Erythroblast (primary cell): ENCODE measurements around the gene KIAA0825.

Experiments
- GATA1 ChIP-seq: IDR thresholded peaks from 2 replicates; pipeline ENCODE4 v1.6.1; 2011; ENCODE audit warnings: low read depth, mild to moderate bottlenecking, control low read depth, low read length, moderate library complexity
- POLR2A ChIP-seq: IDR thresholded peaks from 2 replicates; pipeline ENCODE4 v1.6.1; 2011; ENCODE audit warnings: mild to moderate bottlenecking, low read length

DNA sequence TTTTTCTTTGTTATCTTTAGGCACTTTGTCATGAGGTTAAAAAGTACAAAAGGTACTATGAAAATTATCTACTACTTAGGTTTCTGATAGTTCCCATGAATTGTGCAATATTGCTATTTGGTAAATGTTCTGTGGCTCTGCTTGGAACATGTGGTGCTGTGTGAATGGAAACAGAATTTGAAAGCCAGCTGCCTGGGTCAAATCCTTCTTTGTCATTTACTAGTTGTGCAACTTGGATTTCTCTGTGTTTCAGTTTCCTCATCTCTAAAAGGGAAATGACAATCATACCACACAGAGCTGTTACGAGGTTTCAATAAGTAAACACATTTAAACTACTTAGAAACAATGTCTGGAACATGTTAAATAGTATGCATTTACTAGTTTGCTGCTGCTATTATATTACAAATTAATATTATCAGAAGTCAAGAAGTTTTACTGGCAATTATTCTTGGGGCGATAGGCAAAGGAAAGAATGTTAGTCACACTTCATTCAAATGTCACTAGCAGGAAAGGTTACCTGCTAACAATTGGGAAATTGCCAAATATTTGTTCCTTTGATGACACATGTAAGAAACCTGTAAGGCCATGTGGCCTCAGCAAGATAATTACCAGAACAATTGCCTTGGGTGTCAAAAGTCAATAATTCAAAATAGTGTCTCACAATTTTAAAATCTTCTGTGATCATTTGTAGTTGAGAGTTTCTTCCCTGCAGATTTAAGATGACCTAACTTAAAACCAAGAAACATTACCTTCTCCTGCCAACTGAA is 184.8 kb downstream of the KIAA0825 start:
- TF ChIP-seq POLR2A = no peak
- TF ChIP-seq GATA1 = no peak
